Activated T-cell treated with anti-CD3 and anti-CD28 coated beads, Interleukin-2, amount 50 U/mL, for 48 hours (primary cell): ENCODE results near the gene ZNF341.

Experiments
- DNase-seq, 2 experiments: peaks; one replicate each; pipeline ENCODE4 v3.0.0-alpha.2; 2020

The ZNF341 gene

GRCh38 chr20:33827634-33828325 is 96.0 kb downstream of the ZNF341 start:
- DNase-seq = no peak

GRCh38 chr20:33828326-33828844 is 96.6 kb downstream of the ZNF341 start:
- no peak for DNase-seq

DNA sequence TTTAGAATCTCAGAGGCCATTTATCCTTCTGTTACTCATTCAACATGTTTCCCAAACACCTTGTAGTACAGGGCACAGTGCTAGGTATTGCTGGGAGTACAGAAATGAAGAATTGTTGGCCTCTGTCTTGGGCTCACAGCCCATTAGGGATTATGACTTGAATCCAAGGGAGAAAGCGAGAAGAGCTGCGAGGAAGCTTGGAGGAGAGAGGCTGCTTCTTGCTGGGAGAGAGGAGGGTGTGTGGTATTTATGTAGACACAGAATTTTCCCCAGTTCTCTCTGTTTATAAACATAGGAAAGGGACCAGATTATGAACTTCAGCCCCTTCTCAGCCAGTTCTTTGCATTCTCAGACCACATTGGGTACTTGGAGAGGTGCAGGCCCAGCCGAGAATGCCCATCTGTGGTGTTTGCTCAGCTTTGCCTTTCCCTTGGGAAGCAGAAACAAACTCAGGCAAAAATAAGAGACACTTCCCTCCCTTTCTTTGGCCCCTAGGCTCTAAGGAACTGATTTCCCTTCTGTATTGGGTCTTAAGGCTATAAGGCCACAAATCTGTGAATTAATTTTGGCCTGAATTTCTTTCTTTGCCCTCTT is 97.3 kb downstream of the ZNF341 start:
- no peak for DNase-seq

DNA sequence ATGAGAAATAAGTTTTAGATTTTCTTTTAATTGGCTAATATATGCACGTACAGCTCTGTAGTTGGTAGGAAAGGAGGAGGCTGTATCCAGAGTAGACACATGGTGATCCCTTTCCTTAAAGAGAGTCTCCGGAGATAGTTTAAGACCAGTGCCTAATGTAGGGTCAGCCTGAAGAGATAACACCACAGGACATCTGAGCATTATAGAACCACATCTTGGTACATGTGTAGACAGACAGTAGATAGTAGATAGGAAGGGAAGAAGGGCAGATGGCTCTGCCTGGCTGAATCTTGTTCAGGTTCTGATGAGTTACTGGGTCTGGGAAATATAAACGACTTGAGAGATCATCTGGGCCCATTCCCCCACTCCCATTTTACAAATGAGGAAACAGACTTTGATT is 97.8 kb downstream of the ZNF341 start:
- DNase-seq = no peak

- no peak for DNase-seq
Measured at GRCh38 chr20:33830371-33830770, 98.6 kb downstream of the ZNF341 start.

- no peak for DNase-seq
Measured at GRCh38 chr20:33832103-33832804, 100.5 kb downstream of the ZNF341 start.

DNA sequence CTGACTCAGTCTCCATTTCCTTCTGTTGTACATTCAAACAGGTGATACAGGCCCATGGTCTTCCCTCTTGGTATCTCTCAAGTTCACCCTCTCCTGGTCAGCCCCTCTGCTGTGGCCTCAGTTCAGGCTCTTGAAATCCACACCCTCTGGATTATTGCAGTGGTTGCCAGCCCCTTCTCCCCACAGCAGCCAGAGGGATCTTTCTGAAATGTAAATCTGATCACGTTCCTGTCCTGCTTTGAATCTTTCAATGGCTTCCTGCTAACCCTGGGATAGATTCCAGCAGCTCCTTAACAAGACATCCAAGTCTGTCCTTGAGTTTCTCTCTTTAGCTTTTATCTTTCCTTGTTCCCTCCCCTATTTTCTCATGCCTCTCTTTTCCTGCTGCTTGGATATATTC is 101.5 kb downstream of the ZNF341 start:
- DNase-seq = no peak

DNA sequence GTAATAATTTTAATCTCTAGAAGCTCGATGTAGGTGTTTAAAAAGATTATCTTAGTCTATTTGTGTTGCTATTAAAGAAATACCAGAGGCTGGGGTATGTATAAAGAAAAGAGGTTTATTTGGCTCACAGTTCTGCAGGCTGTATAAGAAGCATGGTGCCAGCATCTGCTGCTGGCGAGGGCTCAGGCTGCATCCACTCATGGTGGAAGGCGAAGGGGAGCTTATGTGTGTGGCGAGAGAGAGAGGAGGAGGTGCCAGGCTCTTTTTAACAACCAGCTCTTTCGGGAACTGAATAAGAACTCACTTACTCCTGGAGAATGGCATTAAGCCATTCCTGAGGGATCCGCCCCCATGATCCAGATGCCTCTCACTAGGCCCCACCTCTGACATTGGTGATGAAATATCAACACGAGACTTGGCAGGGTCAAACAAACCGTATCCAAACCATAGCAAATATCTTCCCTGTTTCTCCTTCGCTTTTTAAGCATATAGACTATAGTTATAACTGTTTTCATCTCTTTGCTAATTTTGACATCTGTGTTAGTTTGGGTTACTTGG is 103.9 kb downstream of the ZNF341 start:
- DNase-seq = no peak

DNA sequence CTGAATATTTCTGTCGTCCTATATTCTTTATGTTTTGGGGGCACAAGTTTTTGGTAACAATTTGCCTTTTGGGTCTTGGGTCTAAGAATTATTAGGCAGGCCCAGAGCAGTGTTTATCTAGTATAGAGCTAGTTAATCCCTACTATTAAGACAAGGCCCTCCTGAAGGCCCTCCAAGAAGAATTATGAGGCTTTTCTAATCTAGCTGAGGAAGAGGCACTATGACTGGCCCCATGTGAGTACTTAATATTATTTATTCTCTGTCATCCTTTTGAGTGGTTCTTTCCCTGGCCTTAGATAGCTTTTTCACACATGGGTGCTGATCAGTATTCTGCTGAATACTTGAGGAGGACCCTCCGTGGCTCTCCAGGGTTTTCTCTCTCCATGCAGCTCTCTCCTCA is 104.5 kb downstream of the ZNF341 start:
- no peak for DNase-seq

- no peak for DNase-seq
Measured at GRCh38 chr20:33837096-33837830, 105.5 kb downstream of the ZNF341 start.

- DNase-seq = no peak
Measured at GRCh38 chr20:33838035-33838864, 106.5 kb downstream of the ZNF341 start.

GRCh38 chr20:33839591-33839990 is 107.8 kb downstream of the ZNF341 start:
- DNase-seq = no peak

GRCh38 chr20:33840160-33840559 is 108.4 kb downstream of the ZNF341 start:
- DNase-seq = no peak

DNA sequence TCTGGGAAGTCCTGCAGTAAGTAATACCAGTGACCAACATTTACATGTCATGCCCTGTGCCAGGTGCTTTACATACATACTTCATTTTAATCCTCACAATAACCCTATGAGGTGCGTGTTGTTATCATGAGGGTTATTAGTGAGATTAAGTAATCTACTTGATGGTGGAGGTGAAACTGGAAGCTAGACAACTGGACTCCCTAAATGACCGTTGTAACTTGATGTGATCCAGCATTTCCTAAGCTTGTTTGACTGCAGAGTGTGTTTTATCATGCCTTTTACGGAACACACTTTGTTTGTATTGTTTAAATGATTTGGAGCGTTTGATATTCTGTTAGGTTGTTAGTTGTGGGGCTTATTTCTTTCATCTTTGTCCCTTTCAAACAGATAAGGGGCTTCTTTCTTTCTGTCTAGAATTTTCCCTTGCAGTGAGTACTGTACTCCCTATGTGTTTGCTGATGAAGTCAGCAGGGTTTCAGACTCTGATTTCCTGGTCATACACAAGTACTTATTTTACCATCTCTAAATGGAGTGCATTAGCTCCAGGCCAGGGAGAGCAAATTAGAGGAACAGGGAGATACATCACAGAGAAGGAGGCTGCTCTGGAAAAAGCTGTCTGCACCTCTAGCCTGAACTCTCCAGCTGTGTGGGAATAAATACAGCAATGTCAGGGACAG is 109.1 kb downstream of the ZNF341 start:
- no peak for DNase-seq

GRCh38 chr20:33841436-33841799 is 109.6 kb downstream of the ZNF341 start:
- DNase-seq = no peak
